GM19455 (cell line): Measurements from ENCODE around the gene PEX19.
"Not testable (repeated sequence)": the region's sequence is repeated elsewhere in the genome, so short reads cannot be mapped to it uniquely, and the experiment has no call there.

Experiments
- ATAC-seq: cut with Tn5 transposase; IDR thresholded peaks from one replicate; pipeline ENCODE4 v1.9.1; 2021; ENCODE audit not compliant: unreplicated experiment

The PEX19 gene

GRCh38 chr1:160284782-160285344 is at the start of gene PEX19:
PEX19 (minus strand) TSS chr1:160285133; CDS start chr1:160285124, 9 bp downstream.
- peak; percentile 97 for ATAC-seq

GRCh38 chr1:160332516-160332915 is 47.6 kb upstream of the PEX19 start:
- no peak for ATAC-seq

- ATAC-seq = no peak
These were observed 45.2 kb upstream of the PEX19 start for GRCh38 chr1:160330119-160330518.

GRCh38 chr1:160328184-160328583 is 43.3 kb upstream of the PEX19 start:
- no peak for ATAC-seq

GRCh38 chr1:160326418-160326817 is 41.5 kb upstream of the PEX19 start:
- ATAC-seq = no peak

- ATAC-seq = no peak
These were observed 40.3 kb upstream of the PEX19 start for GRCh38 chr1:160325252-160325651.

GRCh38 chr1:160322831-160323230 is 37.9 kb upstream of the PEX19 start:
- no peak for ATAC-seq

- ATAC-seq = no peak
These were observed 30.4 kb upstream of the PEX19 start for GRCh38 chr1:160315359-160315758.

GRCh38 chr1:160309571-160309970 is 24.6 kb upstream of the PEX19 start:
- ATAC-seq = no peak

- ATAC-seq = no peak
These were observed 24.2 kb upstream of the PEX19 start for GRCh38 chr1:160309185-160309557.

- no peak for ATAC-seq
These were observed 23.7 kb upstream of the PEX19 start for GRCh38 chr1:160308451-160309184.

GRCh38 chr1:160307118-160307791 is 22.3 kb upstream of the PEX19 start:
- no peak for ATAC-seq

GRCh38 chr1:160300173-160300572 is 15.2 kb upstream of the PEX19 start:
- ATAC-seq = no peak

GRCh38 chr1:160296036-160296435 is 11.1 kb upstream of the PEX19 start:
- no peak for ATAC-seq

- no peak for ATAC-seq
These were observed 8.4 kb upstream of the PEX19 start for GRCh38 chr1:160293020-160293968.

GRCh38 chr1:160291248-160292220 is 6.6 kb upstream of the PEX19 start:
- peak; percentile 69 for ATAC-seq

- ATAC-seq = not testable (repeated sequence)
These were observed 2.8 kb upstream of the PEX19 start for GRCh38 chr1:160287769-160288168.

GRCh38 chr1:160285506-160285905 is 573 bp upstream of the PEX19 start:
- no peak for ATAC-seq

- ATAC-seq = peak; percentile 22
These were observed 632 bp downstream of the PEX19 start for GRCh38 chr1:160284220-160284781.

- ATAC-seq = no peak
These were observed 2.1 kb downstream of the PEX19 start for GRCh38 chr1:160282807-160283206.
